ENCODE results near the gene MYO7A. TPM values are rescaled to one million over a fixed set of nuclear protein-coding genes. Genes with fewer than 3 reads are reported as not detected.
A peak's percentile ranks its signal among the peaks of the same experiment; 100 is the strongest.

The MYO7A gene
- total RNA-seq, 3 donors from 2014 or later (not counting 1 experiment from before 2014, with no cell fraction given): 0.20 to 1.1 (median 0.68) TPM

DNA sequence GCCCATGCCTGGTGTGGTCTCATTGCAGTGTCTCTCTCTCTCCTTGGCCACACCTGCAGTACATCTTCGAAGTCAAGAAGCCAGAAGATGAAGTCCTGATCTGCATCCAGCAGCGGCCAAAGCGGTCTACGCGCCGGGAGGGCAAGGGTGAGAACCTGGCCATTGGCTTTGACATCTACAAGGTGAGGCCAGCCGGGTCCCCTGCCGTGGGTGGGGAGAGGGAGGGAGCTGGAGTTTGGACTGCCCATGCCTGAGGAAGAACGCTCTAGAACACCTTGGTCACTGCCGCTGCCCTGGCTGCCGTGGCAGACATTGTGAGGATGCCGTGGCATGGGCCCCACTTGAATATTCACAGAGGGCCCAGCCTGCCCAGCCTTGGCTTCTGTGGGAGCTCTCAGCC, 9.1 kb upstream of the MYO7A start:
- H3K27ac Mint-ChIP-seq: no peak overlapping the region
- ATAC-seq (no peak), DNase-seq (no peak)
- no peaks in the 10 kb centered on the region for H3K27me3 ChIP-seq (ENCODE audit: control insufficient read depth, insufficient read depth, low read length)
- no peaks in the 10 kb centered on the region for H3K36me3 ChIP-seq (ENCODE audit: control insufficient read depth, insufficient read depth, low read length)
- H3K27me3 Mint-ChIP-seq (ENCODE audit: low read depth in 2 of 2): no peaks in the 10 kb centered on the region
- H3K27ac ChIP-seq (ENCODE audit: low read length): no peak overlapping the region
- H3K4me3 Mint-ChIP-seq: no peak overlapping the region
- no peaks in the 10 kb centered on the region for H3K9me3 ChIP-seq (ENCODE audit: control insufficient read depth, insufficient read depth, low read length)
- no peak overlapping the region for H3K4me3 ChIP-seq (ENCODE audit: low read length)
- no peaks in the 10 kb centered on the region for H3K9me3 Mint-ChIP-seq
- intact Hi-C loops (cut with micrococcal nuclease): no loop called here
- no peaks in the 10 kb centered on the region for H3K4me1 ChIP-seq (ENCODE audit: control insufficient read depth, insufficient read depth, low read length)
- WGBS (ENCODE audit: insufficient coverage): 94% methylated on average over 12 of the region's 12 CpGs
- H3K36me3 Mint-ChIP-seq: no peaks in the 10 kb centered on the region
- no peak for TF ChIP-seq CTCF (IDR thresholded peaks at IDR 0.05)
- H3K4me1 Mint-ChIP-seq: peaks cover 9 to 10% of the 10 kb centered on the region in 2 donors

DNA sequence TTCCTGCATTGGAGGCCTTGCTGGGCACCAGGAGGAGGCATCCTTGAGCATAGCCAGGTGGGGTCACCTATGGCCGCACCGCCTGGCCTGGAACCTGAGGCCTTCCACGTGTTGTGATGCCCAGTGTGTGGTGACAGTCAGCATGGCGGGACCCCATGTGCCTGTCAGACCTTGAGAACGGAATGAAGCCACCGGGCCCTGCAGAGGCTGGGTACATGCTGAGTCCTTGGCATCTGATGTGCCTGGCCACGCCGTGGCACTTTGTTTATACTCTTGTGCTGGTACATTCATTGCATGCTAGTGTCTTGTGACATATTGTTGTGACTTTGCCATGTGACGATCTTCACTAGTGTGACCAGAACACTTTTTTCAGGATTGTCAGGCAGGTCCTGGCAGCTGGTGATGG, 8.5 kb upstream of the MYO7A start:
- Histone ChIP-seq H3K27me3 (ENCODE audit: control insufficient read depth, insufficient read depth, low read length) (no peaks in the 10 kb centered on the region), H3K27ac (ENCODE audit: low read length) (no peak overlapping the region), H3K36me3 (ENCODE audit: control insufficient read depth, insufficient read depth, low read length) (no peaks in the 10 kb centered on the region), H3K9me3 (ENCODE audit: control insufficient read depth, insufficient read depth, low read length) (no peaks in the 10 kb centered on the region), H3K4me3 (ENCODE audit: low read length) (no peak overlapping the region), H3K4me1 (ENCODE audit: control insufficient read depth, insufficient read depth, low read length) (no peaks in the 10 kb centered on the region)
- WGBS (ENCODE audit: insufficient coverage): 96% methylated on average over 9 of the region's 9 CpGs
- H3K27me3 Mint-ChIP-seq (ENCODE audit: low read depth in 2 of 2): no peaks in the 10 kb centered on the region
- no peak for DNase-seq
- no peaks in the 10 kb centered on the region for H3K36me3 Mint-ChIP-seq
- no peak overlapping the region for H3K27ac Mint-ChIP-seq
- no peak for ATAC-seq
- no peaks in the 10 kb centered on the region for H3K9me3 Mint-ChIP-seq
- H3K4me1 Mint-ChIP-seq: peaks cover 9 to 10% of the 10 kb centered on the region in 2 donors
- intact Hi-C loops (cut with micrococcal nuclease): no loop called here
- no peak overlapping the region for H3K4me3 Mint-ChIP-seq
- no peak for TF ChIP-seq CTCF (IDR thresholded peaks at IDR 0.05)

- Histone ChIP-seq H3K9me3 (ENCODE audit: control insufficient read depth, insufficient read depth, low read length) (no peaks in the 10 kb centered on the region), H3K4me1 (ENCODE audit: control insufficient read depth, insufficient read depth, low read length) (no peaks in the 10 kb centered on the region), H3K27ac (ENCODE audit: low read length) (no peak overlapping the region), H3K4me3 (ENCODE audit: low read length) (no peak overlapping the region), H3K27me3 (ENCODE audit: control insufficient read depth, insufficient read depth, low read length) (no peaks in the 10 kb centered on the region), H3K36me3 (ENCODE audit: control insufficient read depth, insufficient read depth, low read length) (no peaks in the 10 kb centered on the region)
- no peaks in the 10 kb centered on the region for H3K36me3 Mint-ChIP-seq
- H3K27ac Mint-ChIP-seq: peak overlapping the region in 1 of 2 donors; percentile 49
- no peak overlapping the region for H3K4me3 Mint-ChIP-seq
- TF ChIP-seq CTCF (IDR thresholded peaks at IDR 0.05): no peak
- no peaks in the 10 kb centered on the region for H3K27me3 Mint-ChIP-seq (ENCODE audit: low read depth in 2 of 2)
- intact Hi-C loops (cut with micrococcal nuclease): no loop called here
- ATAC-seq (no peak), DNase-seq (no peak)
- WGBS (ENCODE audit: insufficient coverage): 95% methylated on average over 19 of the region's 19 CpGs
- H3K4me1 Mint-ChIP-seq: peaks cover 9 to 10% of the 10 kb centered on the region in 2 donors
- H3K9me3 Mint-ChIP-seq: no peaks in the 10 kb centered on the region
Measured at GRCh38 chr11:77120571-77120970, 7.5 kb upstream of the MYO7A start.

DNA sequence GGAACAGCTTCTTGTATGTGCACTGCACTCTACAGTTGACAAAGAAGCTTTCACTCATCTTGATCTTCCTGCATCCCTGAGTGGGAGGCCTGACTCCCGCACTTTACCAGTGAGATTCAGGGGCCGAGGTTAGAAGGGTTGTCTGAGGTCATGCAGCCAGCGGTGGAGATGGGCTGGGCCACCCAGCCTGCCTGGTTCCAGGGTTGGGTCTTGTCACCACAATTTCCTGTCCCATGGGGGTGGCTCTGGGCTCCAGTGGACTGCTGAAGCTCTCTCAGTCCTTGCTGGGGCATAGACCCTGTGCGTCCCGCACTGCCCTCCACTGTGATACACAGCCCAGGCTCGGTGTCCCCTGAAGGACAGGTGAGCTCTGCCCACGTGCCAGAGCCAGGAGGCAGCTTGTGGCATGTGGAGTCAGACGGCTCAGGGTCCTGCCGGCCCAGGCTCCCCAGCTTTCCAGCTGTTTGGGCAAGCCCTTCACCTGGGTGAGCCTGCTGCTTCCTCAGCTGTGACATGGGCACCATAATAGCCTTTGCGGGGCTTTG, 6.9 kb upstream of the MYO7A start:
- intact Hi-C loops (cut with micrococcal nuclease): no loop called here
- Histone ChIP-seq H3K4me3 (ENCODE audit: low read length) (no peak overlapping the region), H3K27me3 (ENCODE audit: control insufficient read depth, insufficient read depth, low read length) (no peaks in the 10 kb centered on the region), H3K4me1 (ENCODE audit: control insufficient read depth, insufficient read depth, low read length) (no peaks in the 10 kb centered on the region), H3K9me3 (ENCODE audit: control insufficient read depth, insufficient read depth, low read length) (no peaks in the 10 kb centered on the region), H3K36me3 (ENCODE audit: control insufficient read depth, insufficient read depth, low read length) (no peaks in the 10 kb centered on the region), H3K27ac (ENCODE audit: low read length) (no peak overlapping the region)
- H3K4me3 Mint-ChIP-seq: no peak overlapping the region
- peak overlapping the region in 1 of 2 donors; percentile 49 for H3K27ac Mint-ChIP-seq
- 64% methylated on average over 10 of the region's 10 CpGs for WGBS (ENCODE audit: insufficient coverage)
- no peaks in the 10 kb centered on the region for H3K9me3 Mint-ChIP-seq
- DNase-seq (no peak), ATAC-seq (no peak)
- H3K4me1 Mint-ChIP-seq: peaks cover 9 to 10% of the 10 kb centered on the region in 2 donors
- H3K27me3 Mint-ChIP-seq (ENCODE audit: low read depth in 2 of 2): peaks cover 0 to under 1% of the 10 kb centered on the region in 2 donors
- TF ChIP-seq CTCF (IDR thresholded peaks at IDR 0.05): no peak
- H3K36me3 Mint-ChIP-seq: no peaks in the 10 kb centered on the region
